ENCODE data around the gene HIVEP1.

The HIVEP1 gene

DNA sequence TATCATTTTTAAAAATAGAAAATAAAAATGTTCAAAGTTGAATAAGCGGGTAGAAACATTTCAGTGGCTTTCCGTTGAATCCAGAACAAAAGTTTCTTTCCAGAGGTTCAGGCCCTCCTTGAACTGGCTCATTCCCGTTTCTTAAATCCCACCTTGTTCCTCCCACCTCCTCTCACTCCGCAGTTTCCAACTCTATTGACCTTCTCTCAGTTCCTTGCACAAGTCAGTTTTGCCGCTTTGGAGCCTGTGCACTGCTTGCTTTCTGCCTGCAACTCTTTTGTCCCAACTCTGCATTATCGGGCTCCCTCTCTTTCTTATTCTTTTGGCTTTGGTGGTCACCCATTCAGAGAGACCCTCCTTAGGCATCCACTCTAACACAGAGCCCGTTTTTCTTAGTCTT, 178.1 kb downstream of the HIVEP1 start:
- no peak for DNase-seq (ENCODE audit: low read depth)

DNA sequence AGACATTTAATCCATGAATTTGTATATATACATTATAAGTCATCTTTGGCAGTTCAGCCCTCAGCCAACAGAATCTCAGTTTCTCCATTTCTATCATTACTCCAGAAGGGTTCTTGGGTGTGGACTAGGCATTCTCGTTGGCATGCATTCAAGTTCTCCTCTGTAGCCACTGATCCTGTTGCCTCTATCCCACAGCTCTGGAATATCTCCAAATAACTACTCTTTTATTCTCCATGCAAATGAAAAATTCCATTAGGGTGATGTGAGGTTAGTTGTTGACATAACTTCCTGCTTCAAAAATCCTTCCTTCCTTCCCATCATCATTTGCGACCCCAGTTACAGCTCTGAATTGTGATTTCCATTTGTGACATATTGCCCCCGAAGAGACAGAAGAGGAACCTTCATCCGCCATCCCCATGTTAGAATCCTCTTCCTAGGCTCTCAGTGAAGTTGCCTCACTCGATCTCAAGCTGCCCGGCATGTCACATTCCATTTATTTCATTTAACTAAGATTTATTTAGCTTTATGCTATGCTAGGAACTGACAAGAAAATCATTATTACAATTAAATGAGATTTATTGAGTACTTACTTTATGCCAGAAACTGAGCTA, 184.3 kb downstream of the HIVEP1 start:
- DNase-seq (ENCODE audit: low read depth): no peak

DNA sequence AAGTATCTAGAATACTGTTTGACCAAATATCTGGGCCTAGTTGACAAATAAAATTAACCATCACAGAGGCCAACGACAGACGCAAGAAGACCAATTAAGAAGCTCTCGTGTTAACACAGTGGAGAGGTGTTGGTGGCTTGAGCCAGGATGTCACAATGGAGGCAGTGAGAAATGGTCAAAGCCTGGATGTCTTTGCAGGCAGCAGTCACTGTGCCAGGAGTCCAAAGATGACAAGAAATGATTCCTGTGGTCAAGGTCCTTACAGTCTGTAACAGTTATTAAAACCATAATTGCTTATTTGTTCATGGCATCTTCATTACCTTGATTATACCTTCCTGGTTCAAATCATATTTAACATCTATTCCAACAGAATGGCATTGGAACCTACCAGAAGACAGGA, 186.7 kb downstream of the HIVEP1 start:
- DNase-seq (ENCODE audit: low read depth): no peak

DNA sequence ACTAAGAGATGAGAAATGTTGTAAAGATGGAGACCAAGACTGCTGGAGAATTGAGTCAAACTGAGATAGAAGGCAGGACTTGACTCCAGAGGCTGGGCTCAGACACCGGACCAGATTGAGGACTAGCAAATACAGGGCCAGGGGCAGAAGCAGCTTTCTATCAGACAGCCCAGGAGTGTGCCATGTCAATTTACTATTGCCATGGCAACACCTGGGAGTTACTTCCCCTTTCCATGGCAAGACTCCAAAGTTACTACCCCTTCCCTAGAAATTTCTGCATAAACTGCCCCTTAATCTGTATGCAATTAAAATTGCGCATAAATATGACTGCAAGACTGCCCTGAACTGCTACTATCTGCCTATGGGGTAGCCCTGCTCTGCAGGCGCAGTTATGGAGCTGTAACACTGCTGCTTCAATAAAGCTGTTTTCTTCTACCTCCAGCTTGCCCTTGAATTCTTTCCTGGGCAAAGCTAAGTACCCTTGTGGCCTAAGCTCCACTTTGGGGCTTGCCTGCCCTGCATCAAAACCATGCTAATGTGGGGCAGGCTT, 188.0 kb downstream of the HIVEP1 start:
- DNase-seq (ENCODE audit: low read depth): no peak

DNA sequence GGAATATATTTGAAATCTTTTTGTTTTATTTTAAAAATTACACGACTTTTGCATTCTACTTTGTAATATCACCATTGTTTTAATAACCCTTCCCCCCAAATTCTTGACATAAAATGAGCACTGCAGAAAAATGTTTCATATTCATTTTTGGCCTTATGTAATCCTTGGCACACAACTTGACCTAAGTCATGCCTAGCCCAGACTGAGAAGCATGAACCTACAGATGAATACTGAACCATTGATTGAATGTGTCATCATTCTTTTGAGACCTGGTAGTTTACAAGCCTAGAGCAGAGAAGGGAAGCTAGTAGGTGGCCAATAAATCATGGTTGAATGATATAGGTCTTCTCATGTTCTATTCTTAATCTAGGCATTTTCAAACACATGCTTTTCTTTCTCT, 188.6 kb downstream of the HIVEP1 start:
- DNase-seq (ENCODE audit: low read depth): no peak

DNA sequence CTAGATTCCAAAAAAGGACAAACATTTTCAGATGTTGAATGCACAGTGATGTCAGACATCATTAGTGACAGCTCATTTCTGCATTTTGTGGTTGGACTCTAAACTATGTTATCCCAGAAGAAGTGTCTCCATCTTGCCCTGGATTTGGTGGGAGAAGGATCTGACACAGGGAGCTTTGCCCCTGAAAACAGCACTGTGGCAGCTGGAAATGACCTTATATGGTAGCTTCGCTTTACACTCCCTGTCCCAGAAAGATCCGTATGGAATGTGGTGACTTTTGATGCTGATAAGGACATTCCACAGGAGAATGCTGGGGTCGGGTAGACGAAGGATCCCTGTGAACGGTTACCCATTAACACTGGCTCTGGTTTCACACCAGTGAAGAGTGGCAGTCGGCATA, 190.9 kb downstream of the HIVEP1 start:
- DNase-seq (ENCODE audit: low read depth): no peak

DNA sequence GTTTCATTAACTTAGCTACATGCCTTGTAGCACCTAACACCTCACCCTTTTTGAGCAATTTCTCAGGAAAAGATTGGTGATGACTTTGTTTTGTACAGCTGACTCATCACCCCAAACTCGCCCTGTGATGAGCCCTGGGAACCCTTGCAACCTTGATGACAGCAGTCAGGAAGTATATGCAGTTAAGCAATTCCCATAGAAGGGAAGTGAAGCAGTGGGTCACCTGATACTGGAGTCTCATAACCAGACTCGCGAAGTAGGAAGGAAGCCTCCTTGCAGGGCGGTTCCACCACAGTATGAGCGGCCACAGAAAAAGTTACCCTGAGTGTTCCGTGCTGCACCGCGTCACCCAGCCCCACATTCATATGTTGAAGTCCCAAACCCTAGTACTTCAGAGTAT, 196.1 kb downstream of the HIVEP1 start:
- no peak for DNase-seq (ENCODE audit: low read depth)

DNA sequence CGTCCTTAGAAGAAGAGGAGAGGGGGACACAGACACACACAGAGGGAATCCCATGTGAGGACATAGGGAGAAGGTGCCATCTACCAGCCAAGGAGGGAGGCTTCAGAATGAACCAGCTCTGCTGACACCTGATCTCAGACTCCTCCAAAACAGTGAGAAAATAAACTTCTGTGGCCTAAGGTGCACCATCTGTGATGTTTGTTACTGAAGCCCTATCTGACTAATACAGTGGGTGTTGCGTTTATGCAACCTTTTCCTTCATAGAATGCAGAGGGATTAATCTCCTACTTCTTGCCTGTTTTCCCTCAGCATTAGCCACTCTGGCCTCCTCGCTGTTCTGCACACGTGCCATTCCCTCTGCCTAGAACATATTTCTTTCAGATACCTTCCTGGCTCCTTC, 196.6 kb downstream of the HIVEP1 start:
- no peak for DNase-seq (ENCODE audit: low read depth)

Data from CMK (cell line).